Measurements from ENCODE around the gene EIF4A3.

Gene EIF4A3

DNA sequence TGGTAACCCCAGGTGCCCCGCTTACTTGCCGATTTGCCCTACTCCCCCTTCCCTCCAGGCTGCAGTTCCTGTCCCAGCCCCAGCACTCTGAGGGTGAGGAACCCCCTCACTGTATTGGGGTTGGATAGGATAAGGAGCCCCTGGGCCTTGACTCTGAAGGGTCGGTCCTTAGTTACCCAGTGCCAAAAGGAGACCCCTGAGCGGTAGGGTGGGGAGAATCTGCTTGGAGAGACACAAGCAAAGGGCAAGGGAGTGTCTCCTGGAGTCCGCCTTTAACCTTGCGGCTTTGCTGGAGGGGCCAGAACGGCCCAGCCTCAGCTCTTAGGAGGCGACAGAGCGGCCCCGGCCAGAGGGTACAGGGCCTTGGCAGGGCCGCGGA lies 35.9 kb upstream of the EIF4A3 start:
- Mint-ChIP-seq H3K4me1 (no peaks in the 10 kb centered on the region), H3K9me3 (no peaks in the 10 kb centered on the region)

DNA sequence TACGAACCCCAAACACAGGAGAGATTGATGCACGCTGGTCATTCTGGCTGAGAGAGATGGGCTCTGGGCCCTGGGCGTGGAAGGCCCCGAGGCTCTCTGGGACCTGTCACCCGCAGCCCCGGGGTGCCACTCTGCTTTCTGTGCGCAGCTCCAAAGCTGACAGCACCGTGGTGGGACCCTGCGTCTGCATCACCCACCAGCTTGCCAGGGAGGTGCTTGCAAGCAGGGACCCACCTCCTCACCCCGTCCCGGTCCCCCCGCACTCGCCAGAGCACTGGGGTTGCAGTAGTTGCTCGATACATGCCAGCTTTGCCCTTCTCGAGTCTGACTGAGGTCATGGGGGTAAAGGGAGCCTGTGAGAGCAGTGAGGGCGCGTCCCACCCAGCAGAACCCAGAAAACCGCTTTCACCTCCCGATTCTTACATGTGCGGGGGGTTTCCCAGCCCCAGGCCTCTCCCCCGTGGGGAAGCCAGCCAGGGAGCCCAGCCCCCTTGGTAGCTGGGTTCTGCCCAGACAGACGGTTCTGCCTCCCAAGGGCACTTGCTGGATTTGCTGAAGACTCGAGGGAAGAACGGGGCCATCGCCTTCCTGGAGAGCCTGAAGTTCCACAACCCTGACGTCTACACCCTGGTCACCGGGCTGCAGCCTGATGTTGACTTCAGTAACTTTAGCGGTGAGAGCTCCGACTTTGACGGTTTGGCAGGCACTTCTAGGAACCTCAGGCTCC lies 35.4 kb upstream of the EIF4A3 start:
- H3K36me3 Mint-ChIP-seq: no peaks in the 10 kb centered on the region
- CTCF ChIA-PET: interaction anchor here (0.9 to 1.0 kb wide), 3 partner anchors 14 to 81 kb away, joined by 3 read pairs; partner anchors contain the start of gene GAA
- H3K4me1 Mint-ChIP-seq: no peaks in the 10 kb centered on the region
- DNase-seq: no peak
- H3K27me3 Mint-ChIP-seq: peaks cover 12% of the 10 kb centered on the region
- H3K27ac Mint-ChIP-seq: no peak overlapping the region
- no peaks in the 10 kb centered on the region for H3K9me3 Mint-ChIP-seq
- no peak overlapping the region for H3K4me3 Mint-ChIP-seq

More for the DNA sequence above, 35.9 kb upstream of the EIF4A3 start:
- Mint-ChIP-seq H3K27me3 (peaks cover 15% of the 10 kb centered on the region), H3K27ac (no peak overlapping the region), H3K36me3 (no peaks in the 10 kb centered on the region), H3K4me3 (no peak overlapping the region)
- no peak for DNase-seq
- CTCF ChIA-PET: interaction anchor here (1.0 kb wide), 1 partner anchor 15 kb away, joined by 3 read pairs; no protein-coding TSS in a partner anchor

DNA sequence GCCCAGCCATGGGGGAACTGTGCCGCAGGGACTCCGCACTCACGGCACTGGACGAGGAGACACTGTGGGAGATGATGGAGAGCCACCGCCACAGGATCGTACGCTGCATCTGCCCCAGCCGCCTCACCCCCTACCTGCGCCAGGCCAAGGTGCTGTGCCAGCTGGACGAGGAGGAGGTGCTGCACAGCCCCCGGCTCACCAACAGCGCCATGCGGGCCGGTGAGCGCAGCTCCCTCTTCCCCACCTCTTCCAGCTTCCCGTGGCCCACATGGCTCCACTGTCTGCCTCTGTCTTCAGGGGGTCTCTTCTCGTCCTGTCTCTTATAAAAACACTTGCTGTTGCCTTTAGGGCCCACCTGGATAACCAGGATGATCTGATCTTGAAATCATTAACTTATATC lies 34.5 kb upstream of the EIF4A3 start:
- Mint-ChIP-seq H3K36me3 (no peaks in the 10 kb centered on the region), H3K27me3 (peaks cover 9% of the 10 kb centered on the region), H3K27ac (no peak overlapping the region), H3K9me3 (no peaks in the 10 kb centered on the region), H3K4me1 (no peaks in the 10 kb centered on the region), H3K4me3 (no peak overlapping the region)
- no peak for DNase-seq
- CTCF ChIA-PET: interaction anchor here (1.0 kb wide), 1 partner anchor 15 kb away, joined by 3 read pairs; no protein-coding TSS in a partner anchor

DNA sequence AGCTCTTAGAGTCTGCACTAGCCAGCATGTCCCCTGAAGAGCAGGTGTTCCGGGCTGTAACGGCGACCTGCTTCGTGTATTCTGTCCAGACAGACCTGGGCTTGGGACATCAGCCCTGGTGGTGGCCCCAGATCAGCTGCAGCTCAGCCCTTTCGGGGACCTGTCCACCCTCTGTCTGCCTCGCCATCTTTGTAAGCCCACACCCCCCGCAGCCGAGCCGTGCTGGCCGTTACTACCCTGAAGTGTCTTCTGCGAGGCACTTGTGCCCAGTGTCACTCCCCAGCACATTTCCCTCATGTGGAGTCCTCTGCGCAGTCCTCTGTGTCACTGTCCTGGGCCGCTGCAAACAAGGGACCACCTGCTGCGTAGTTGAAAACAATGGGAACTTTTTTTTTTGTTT lies 33.3 kb upstream of the EIF4A3 start:
- Mint-ChIP-seq H3K4me1 (no peaks in the 10 kb centered on the region), H3K4me3 (no peak overlapping the region), H3K27ac (no peak overlapping the region), H3K27me3 (peaks cover 14% of the 10 kb centered on the region), H3K9me3 (no peaks in the 10 kb centered on the region), H3K36me3 (no peaks in the 10 kb centered on the region)
- DNase-seq: no peak
- CTCF ChIA-PET: no interaction called here

GRCh38 chr17:80177986-80178595 lies 31.2 kb upstream of the EIF4A3 start:
- H3K27me3 Mint-ChIP-seq: peaks cover 18% of the 10 kb centered on the region

GRCh38 chr17:80176757-80177156 lies 29.8 kb upstream of the EIF4A3 start:
- CTCF ChIA-PET: no interaction called here
- Mint-ChIP-seq H3K9me3 (no peaks in the 10 kb centered on the region), H3K4me1 (no peaks in the 10 kb centered on the region), H3K36me3 (no peaks in the 10 kb centered on the region), H3K27ac (no peak overlapping the region), H3K27me3 (peaks cover 23% of the 10 kb centered on the region), H3K4me3 (no peak overlapping the region)
- no peak for DNase-seq

More at GRCh38 chr17:80177986-80178595, 31.2 kb upstream of the EIF4A3 start:
- Mint-ChIP-seq H3K9me3 (no peaks in the 10 kb centered on the region), H3K36me3 (no peaks in the 10 kb centered on the region), H3K4me1 (no peaks in the 10 kb centered on the region), H3K27ac (no peak overlapping the region), H3K4me3 (no peak overlapping the region)
- CTCF ChIA-PET: interaction anchor here (0.7 kb wide), 1 partner anchor 139 kb away, joined by 4 read pairs; no protein-coding TSS in a partner anchor
- no peak for DNase-seq

- no peak for DNase-seq
- Mint-ChIP-seq H3K27me3 (peaks cover 28% of the 10 kb centered on the region), H3K4me1 (no peaks in the 10 kb centered on the region), H3K9me3 (no peaks in the 10 kb centered on the region), H3K36me3 (no peaks in the 10 kb centered on the region), H3K4me3 (no peak overlapping the region), H3K27ac (no peak overlapping the region)
- CTCF ChIA-PET: no interaction called here
Measured at GRCh38 chr17:80173916-80174315, 27.0 kb upstream of the EIF4A3 start.

GRCh38 chr17:80173126-80173525 lies 26.2 kb upstream of the EIF4A3 start:
- Mint-ChIP-seq H3K4me3 (no peak overlapping the region), H3K36me3 (no peaks in the 10 kb centered on the region), H3K9me3 (no peaks in the 10 kb centered on the region), H3K4me1 (no peaks in the 10 kb centered on the region), H3K27ac (no peak overlapping the region), H3K27me3 (peaks cover 32% of the 10 kb centered on the region)
- CTCF ChIA-PET: no interaction called here
- no peak for DNase-seq

- CTCF ChIA-PET: no interaction called here
- H3K4me1 Mint-ChIP-seq: no peaks in the 10 kb centered on the region
- H3K36me3 Mint-ChIP-seq: no peaks in the 10 kb centered on the region
- peaks cover 32% of the 10 kb centered on the region for H3K27me3 Mint-ChIP-seq
- H3K9me3 Mint-ChIP-seq: no peaks in the 10 kb centered on the region
- H3K27ac Mint-ChIP-seq: no peak overlapping the region
- H3K4me3 Mint-ChIP-seq: no peak overlapping the region
- DNase-seq: no peak
Measured at GRCh38 chr17:80171681-80172080, 24.8 kb upstream of the EIF4A3 start.

GRCh38 chr17:80169784-80170500 lies 23.0 kb upstream of the EIF4A3 start, which contains the start of gene CARD14:
CARD14 (plus strand) TSS chr17:80170030; CDS start chr17:80181439, 11,409 bp downstream.
- no peak for DNase-seq
- no peak within 1 kb of the TSS for H3K4me3 Mint-ChIP-seq
- H3K36me3 Mint-ChIP-seq: no peaks in the 10 kb centered on the region
- no peak within 1 kb of the TSS for H3K27ac Mint-ChIP-seq
- no peaks in the 10 kb centered on the region for H3K4me1 Mint-ChIP-seq
- peaks cover 26% of the 10 kb centered on the region for H3K27me3 Mint-ChIP-seq
- CTCF ChIA-PET: no interaction called here
- H3K9me3 Mint-ChIP-seq: no peaks in the 10 kb centered on the region

DNA sequence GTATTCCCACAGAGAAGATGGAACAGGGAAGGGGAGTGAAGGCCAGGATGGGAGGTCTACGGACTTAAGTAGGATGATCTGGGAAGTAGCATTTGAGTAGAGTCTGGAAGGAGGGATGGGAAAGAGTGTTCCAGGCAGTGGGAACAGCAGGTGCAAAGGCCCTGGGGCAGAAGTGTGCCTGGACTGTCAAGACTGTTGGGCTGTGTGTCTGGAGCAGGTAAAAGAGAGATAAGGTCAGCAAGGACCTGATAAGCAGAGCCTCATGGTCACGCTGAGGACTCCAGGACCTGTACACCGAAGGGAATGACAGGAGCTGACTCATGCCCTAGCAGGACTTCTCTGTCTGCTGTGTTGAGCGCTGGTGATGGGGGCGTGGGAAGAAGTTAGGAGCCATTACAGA lies 22.2 kb upstream of the EIF4A3 start:
- no peaks in the 10 kb centered on the region for H3K36me3 Mint-ChIP-seq
- CTCF ChIA-PET: no interaction called here
- no peak for DNase-seq
- H3K27ac Mint-ChIP-seq: no peak overlapping the region
- peaks cover 21% of the 10 kb centered on the region for H3K27me3 Mint-ChIP-seq
- no peaks in the 10 kb centered on the region for H3K9me3 Mint-ChIP-seq
- H3K4me1 Mint-ChIP-seq: no peaks in the 10 kb centered on the region
- no peak overlapping the region for H3K4me3 Mint-ChIP-seq

GRCh38 chr17:80168371-80168770 lies 21.4 kb upstream of the EIF4A3 start:
- no peaks in the 10 kb centered on the region for H3K4me1 Mint-ChIP-seq
- H3K27ac Mint-ChIP-seq: no peak overlapping the region
- no peaks in the 10 kb centered on the region for H3K9me3 Mint-ChIP-seq
- CTCF ChIA-PET: interaction anchor here (1.0 kb wide), 1 partner anchor 14 kb away, joined by 3 read pairs; no protein-coding TSS in a partner anchor
- H3K4me3 Mint-ChIP-seq: no peak overlapping the region
- H3K36me3 Mint-ChIP-seq: no peaks in the 10 kb centered on the region
- DNase-seq: no peak
- peaks cover 21% of the 10 kb centered on the region for H3K27me3 Mint-ChIP-seq

DNA sequence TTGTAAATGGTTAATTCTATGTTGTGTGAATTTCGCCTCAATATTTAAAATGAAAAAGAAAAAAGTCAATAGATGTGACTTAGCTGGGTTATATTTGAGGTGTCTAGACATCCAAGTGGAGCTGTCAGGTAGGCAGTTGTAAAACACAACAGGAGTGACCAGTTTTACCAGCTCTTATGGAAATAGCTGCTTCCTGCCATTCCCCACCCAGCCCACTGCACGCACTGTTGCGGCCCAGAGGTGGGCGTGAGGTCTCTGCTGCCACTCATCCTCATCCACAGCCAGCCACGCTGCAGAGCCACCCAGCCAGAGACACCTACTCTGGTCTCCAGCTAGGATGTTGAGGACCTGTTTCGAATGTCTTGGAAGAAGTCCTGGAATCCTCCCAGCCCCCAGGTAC lies 19.5 kb upstream of the EIF4A3 start:
- H3K4me3 Mint-ChIP-seq: no peak overlapping the region
- no peak overlapping the region for H3K27ac Mint-ChIP-seq
- H3K36me3 Mint-ChIP-seq: no peaks in the 10 kb centered on the region

DNA sequence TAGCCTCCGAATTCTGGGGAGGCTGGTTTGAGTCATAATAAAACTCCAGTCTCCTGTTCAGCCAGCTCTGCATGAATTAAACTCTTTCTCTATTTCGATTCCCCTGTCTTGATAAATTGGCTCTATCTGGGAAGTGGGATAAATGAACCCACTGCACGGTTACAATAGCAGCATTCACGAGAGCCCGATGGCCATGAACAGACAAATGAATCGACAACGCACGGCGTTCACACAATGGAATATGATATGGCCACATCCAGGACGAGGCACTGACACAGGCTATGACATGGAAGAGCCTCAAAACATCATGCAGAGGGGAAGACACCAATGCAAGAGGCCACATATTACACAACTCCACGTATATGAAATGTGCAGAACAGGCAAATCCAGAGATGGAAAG lies 17.3 kb upstream of the EIF4A3 start:
- CTCF ChIA-PET: interaction anchor here (0.6 kb wide), 1 partner anchor 1044 kb away, joined by 4 read pairs; no protein-coding TSS in a partner anchor
- no peaks in the 10 kb centered on the region for H3K9me3 Mint-ChIP-seq

More for the DNA sequence above, 19.5 kb upstream of the EIF4A3 start:
- CTCF ChIA-PET: no interaction called here
- Mint-ChIP-seq H3K27me3 (peaks cover 23% of the 10 kb centered on the region), H3K9me3 (no peaks in the 10 kb centered on the region), H3K4me1 (no peaks in the 10 kb centered on the region)
- DNase-seq: no peak

More for the DNA sequence above, 17.3 kb upstream of the EIF4A3 start:
- Mint-ChIP-seq H3K27ac (no peak overlapping the region), H3K36me3 (no peaks in the 10 kb centered on the region), H3K27me3 (peaks cover 30% of the 10 kb centered on the region), H3K4me3 (no peak overlapping the region), H3K4me1 (no peaks in the 10 kb centered on the region)
- DNase-seq: no peak
